HL-60 (cell line): Measurements from ENCODE around the gene AQP6.

ENCODE experiments used
- DNase-seq, 2 experiments: peaks; one replicate each; pipeline ENCODE4 v3.0.0-alpha.2; 2010 to 2020; ENCODE audit warnings: low read depth in 1 of 2, low spot score in 1 of 2
- H3K27ac ChIP-seq: fragments of 250-450 bp; sonication (Bioruptor Pico); replicated peaks from 2 replicates; pipeline ENCODE4 v1.5.1; 2020; ENCODE audit warnings: mild to moderate bottlenecking, moderate library complexity
- H3K27me3 ChIP-seq: fragments of 250-450 bp; sonication (Bioruptor Pico); 2 replicates; pipeline ENCODE4 v1.5.1; 2021; ENCODE audit warnings: mild to moderate bottlenecking, moderate library complexity; ENCODE audit not compliant: insufficient read depth, poor library complexity, severe bottlenecking
- H3K4me3 ChIP-seq: replicated peaks from 2 replicates; pipeline ENCODE4 v1.5.1; 2011; ENCODE audit warnings: mild to moderate bottlenecking, control low read depth, low read length; ENCODE audit not compliant: insufficient read depth
- GABPA ChIP-seq: IDR thresholded peaks from 2 replicates; pipeline ENCODE4 v1.6.1; 2012; ENCODE audit warnings: low read depth
- POLR2AphosphoS5 ChIP-seq: IDR thresholded peaks from 2 replicates; pipeline ENCODE4 v1.6.1; 2012; ENCODE audit warnings: low read depth
- REST ChIP-seq: IDR thresholded peaks from 2 replicates; pipeline ENCODE4 v1.6.1; 2012; ENCODE audit warnings: low read depth; ENCODE audit not compliant: insufficient replicate concordance
- SPI1 ChIP-seq: IDR thresholded peaks from 2 replicates; pipeline ENCODE4 v1.6.1; 2012; ENCODE audit warnings: low read depth, mild to moderate bottlenecking, borderline replicate concordance
- TF ChIP-seq, protein P1 (sequence below): IDR thresholded peaks from one replicate; pipeline ENCODE4 v1.5.1; 2011; ENCODE audit warnings: low read length, control low read depth, inconsistent platforms; ENCODE audit not compliant: insufficient read depth

The AQP6 gene

DNA sequence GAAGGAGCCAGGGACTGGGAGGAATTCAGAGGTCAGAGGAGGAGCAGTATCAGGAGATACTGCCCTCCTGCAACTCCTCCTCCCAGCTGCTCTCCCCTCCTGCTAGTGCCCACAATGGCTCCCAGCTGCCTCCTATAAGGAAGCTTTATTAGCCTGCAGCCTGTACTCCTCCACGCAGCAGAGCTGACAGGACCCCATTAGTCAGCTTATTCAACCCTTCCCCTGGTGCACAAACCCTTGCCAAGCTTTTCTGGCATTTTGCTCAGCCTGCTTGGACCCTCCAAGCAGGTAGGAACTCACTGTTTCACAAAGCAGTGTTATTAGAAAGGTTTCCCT lies 29.2 kb upstream of the AQP6 start:
- Histone ChIP-seq H3K4me3 (no peak overlapping the region), H3K27ac (no peak overlapping the region), H3K27me3 (no peaks in the 10 kb centered on the region)
- TF ChIP-seq, protein P1, sequence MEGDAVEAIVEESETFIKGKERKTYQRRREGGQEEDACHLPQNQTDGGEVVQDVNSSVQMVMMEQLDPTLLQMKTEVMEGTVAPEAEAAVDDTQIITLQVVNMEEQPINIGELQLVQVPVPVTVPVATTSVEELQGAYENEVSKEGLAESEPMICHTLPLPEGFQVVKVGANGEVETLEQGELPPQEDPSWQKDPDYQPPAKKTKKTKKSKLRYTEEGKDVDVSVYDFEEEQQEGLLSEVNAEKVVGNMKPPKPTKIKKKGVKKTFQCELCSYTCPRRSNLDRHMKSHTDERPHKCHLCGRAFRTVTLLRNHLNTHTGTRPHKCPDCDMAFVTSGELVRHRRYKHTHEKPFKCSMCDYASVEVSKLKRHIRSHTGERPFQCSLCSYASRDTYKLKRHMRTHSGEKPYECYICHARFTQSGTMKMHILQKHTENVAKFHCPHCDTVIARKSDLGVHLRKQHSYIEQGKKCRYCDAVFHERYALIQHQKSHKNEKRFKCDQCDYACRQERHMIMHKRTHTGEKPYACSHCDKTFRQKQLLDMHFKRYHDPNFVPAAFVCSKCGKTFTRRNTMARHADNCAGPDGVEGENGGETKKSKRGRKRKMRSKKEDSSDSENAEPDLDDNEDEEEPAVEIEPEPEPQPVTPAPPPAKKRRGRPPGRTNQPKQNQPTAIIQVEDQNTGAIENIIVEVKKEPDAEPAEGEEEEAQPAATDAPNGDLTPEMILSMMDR = no peak
- TF ChIP-seq REST = no peak
- no peak for TF ChIP-seq GABPA
- no peak for TF ChIP-seq SPI1
- no peak for TF ChIP-seq POLR2AphosphoS5
- DNase-seq = no peak

- DNase-seq = no peak
- TF ChIP-seq SPI1 (no peak), POLR2AphosphoS5 (no peak), GABPA (no peak), REST (no peak)
- TF ChIP-seq, protein P1 = no peak
- Histone ChIP-seq H3K27ac (no peak overlapping the region), H3K4me3 (no peak overlapping the region), H3K27me3 (no peaks in the 10 kb centered on the region)
These were observed 28.7 kb upstream of the AQP6 start for GRCh38 chr12:49944046-49944445.

DNA sequence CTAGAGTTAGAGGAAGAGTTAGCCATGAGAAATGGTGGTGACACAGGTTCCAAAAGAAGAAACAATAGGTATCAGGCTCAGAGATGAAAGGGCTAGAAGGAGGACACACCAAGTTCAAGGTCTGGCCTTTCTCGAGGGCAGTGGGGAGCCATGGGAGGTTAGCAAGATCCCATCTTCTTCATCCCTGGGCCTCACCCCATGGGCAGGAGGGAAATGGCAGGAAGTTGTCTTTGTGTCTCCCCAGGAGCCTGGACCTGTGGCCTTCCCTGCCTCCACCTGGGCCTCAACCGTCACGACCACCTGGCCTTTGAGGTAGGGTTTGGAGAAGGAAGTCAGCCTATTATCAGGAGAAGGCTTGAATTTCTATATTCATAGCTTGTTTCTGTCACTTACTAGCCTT lies 28.0 kb upstream of the AQP6 start:
- TF ChIP-seq POLR2AphosphoS5 (no peak), REST (no peak), GABPA (no peak), SPI1 (no peak)
- TF ChIP-seq, protein P1 = no peak
- H3K27ac ChIP-seq = no peak overlapping the region

More for the DNA sequence above, 28.0 kb upstream of the AQP6 start:
- H3K4me3 ChIP-seq = no peak overlapping the region
- DNase-seq = no peak
- H3K27me3 ChIP-seq = no peaks in the 10 kb centered on the region
